Activated naive CD8-positive, alpha-beta T cell treated with anti-CD3 and anti-CD28 coated beads for 36 hours (primary cell): Measurements from ENCODE around the gene HCRTR1. TPM values are rescaled to one million over a fixed set of nuclear protein-coding genes. Genes with fewer than 3 reads are reported as not detected.
"Not testable (repeated sequence)": the region's sequence is repeated elsewhere in the genome, so short reads cannot be mapped to it uniquely, and the experiment has no call there.

Experiments used
- DNase-seq: peaks from one replicate; pipeline ENCODE4 v3.0.0; 2021
- H3K27ac Mint-ChIP-seq: one replicate; pipeline ENCODE4 v1.8.0; 2022; ENCODE audit warnings: mild to moderate bottlenecking, moderate library complexity, mixed read lengths
- H3K27me3 Mint-ChIP-seq: one replicate; pipeline ENCODE4 v1.8.0; 2022; ENCODE audit warnings: mild to moderate bottlenecking, mixed read lengths
- H3K36me3 Mint-ChIP-seq: one replicate; pipeline ENCODE4 v1.8.0; 2021; ENCODE audit warnings: mild to moderate bottlenecking, mixed read lengths
- H3K4me1 Mint-ChIP-seq: one replicate; pipeline ENCODE4 v1.8.0; 2021; ENCODE audit warnings: mixed read lengths
- H3K4me3 Mint-ChIP-seq: one replicate; pipeline ENCODE4 v1.8.0; 2022; ENCODE audit warnings: mild to moderate bottlenecking, moderate library complexity, mixed read lengths
- H3K9me3 Mint-ChIP-seq: one replicate; pipeline ENCODE4 v1.8.0; 2022; ENCODE audit warnings: mixed read lengths
- total RNA-seq, 2 experiments: library from RNA; stranded (reverse); gene quantifications; one replicate each; pipeline ENCODE4 v1.2.3, GENCODE V29; 2021

HCRTR1 gene
- total RNA-seq, 2 experiments from 2014 or later = not detected

GRCh38 chr1:31587328-31587699 is 30.2 kb upstream of the HCRTR1 start:
- H3K9me3 Mint-ChIP-seq, H3K36me3 Mint-ChIP-seq, H3K27ac Mint-ChIP-seq, H3K4me1 Mint-ChIP-seq, DNase-seq, H3K4me3 Mint-ChIP-seq: not testable (repeated sequence)
- H3K27me3 Mint-ChIP-seq = peaks cover 32% of the 10 kb centered on the region

GRCh38 chr1:31587720-31588423 is 29.6 kb upstream of the HCRTR1 start:
- Mint-ChIP-seq H3K9me3 (no peaks in the 10 kb centered on the region), H3K4me3 (no peak overlapping the region), H3K36me3 (no peaks in the 10 kb centered on the region), H3K27ac (no peak overlapping the region), H3K4me1 (no peaks in the 10 kb centered on the region), H3K27me3 (peaks cover 32% of the 10 kb centered on the region)
- peak; percentile 52 for DNase-seq

- DNase-seq = no peak
- H3K27me3 Mint-ChIP-seq = peaks cover 32% of the 10 kb centered on the region
- H3K27ac Mint-ChIP-seq = no peak overlapping the region
- H3K9me3 Mint-ChIP-seq = no peaks in the 10 kb centered on the region
- H3K4me1 Mint-ChIP-seq = no peaks in the 10 kb centered on the region
- no peak overlapping the region for H3K4me3 Mint-ChIP-seq
- no peaks in the 10 kb centered on the region for H3K36me3 Mint-ChIP-seq
Observed at GRCh38 chr1:31588751-31589515, 28.6 kb upstream of the HCRTR1 start.

- no peak overlapping the region for H3K4me3 Mint-ChIP-seq
- no peaks in the 10 kb centered on the region for H3K9me3 Mint-ChIP-seq
- H3K27ac Mint-ChIP-seq = no peak overlapping the region
- H3K4me1 Mint-ChIP-seq = no peaks in the 10 kb centered on the region
- DNase-seq = no peak
- no peaks in the 10 kb centered on the region for H3K36me3 Mint-ChIP-seq
- peaks cover 29% of the 10 kb centered on the region for H3K27me3 Mint-ChIP-seq
Observed at GRCh38 chr1:31591425-31592093, 25.9 kb upstream of the HCRTR1 start.

GRCh38 chr1:31592132-31592531 is 25.4 kb upstream of the HCRTR1 start:
- H3K4me3 Mint-ChIP-seq = no peak overlapping the region
- no peaks in the 10 kb centered on the region for H3K9me3 Mint-ChIP-seq
- no peak overlapping the region for H3K27ac Mint-ChIP-seq
- H3K36me3 Mint-ChIP-seq = no peaks in the 10 kb centered on the region
- no peaks in the 10 kb centered on the region for H3K4me1 Mint-ChIP-seq
- H3K27me3 Mint-ChIP-seq = peaks cover 29% of the 10 kb centered on the region
- no peak for DNase-seq

GRCh38 chr1:31593136-31593665 is 24.3 kb upstream of the HCRTR1 start:
- Mint-ChIP-seq H3K27ac (no peak overlapping the region), H3K36me3 (no peaks in the 10 kb centered on the region), H3K4me3 (no peak overlapping the region), H3K9me3 (no peaks in the 10 kb centered on the region), H3K4me1 (no peaks in the 10 kb centered on the region), H3K27me3 (peaks cover 22% of the 10 kb centered on the region)
- DNase-seq = no peak

GRCh38 chr1:31593770-31594632 is 23.5 kb upstream of the HCRTR1 start:
- peak; percentile 72 for DNase-seq
- Mint-ChIP-seq H3K27me3 (peaks cover 20% of the 10 kb centered on the region), H3K9me3 (no peaks in the 10 kb centered on the region), H3K4me1 (no peaks in the 10 kb centered on the region), H3K27ac (no peak overlapping the region), H3K4me3 (no peak overlapping the region), H3K36me3 (no peaks in the 10 kb centered on the region)

- Mint-ChIP-seq H3K27ac (no peak overlapping the region), H3K9me3 (no peaks in the 10 kb centered on the region), H3K27me3 (peaks cover 8% of the 10 kb centered on the region), H3K36me3 (no peaks in the 10 kb centered on the region), H3K4me3 (no peak overlapping the region), H3K4me1 (no peaks in the 10 kb centered on the region)
- DNase-seq = no peak
Observed at GRCh38 chr1:31595836-31596736, 21.4 kb upstream of the HCRTR1 start.

GRCh38 chr1:31596737-31597097 is 20.8 kb upstream of the HCRTR1 start:
- DNase-seq = no peak
- no peak overlapping the region for H3K27ac Mint-ChIP-seq
- no peaks in the 10 kb centered on the region for H3K4me1 Mint-ChIP-seq
- H3K4me3 Mint-ChIP-seq = no peak overlapping the region
- peaks cover 3% of the 10 kb centered on the region for H3K27me3 Mint-ChIP-seq
- no peaks in the 10 kb centered on the region for H3K36me3 Mint-ChIP-seq
- H3K9me3 Mint-ChIP-seq = no peaks in the 10 kb centered on the region

GRCh38 chr1:31598980-31599379 is 18.5 kb upstream of the HCRTR1 start:
- Mint-ChIP-seq H3K4me3 (no peak overlapping the region), H3K9me3 (peaks cover 1% of the 10 kb centered on the region), H3K4me1 (no peaks in the 10 kb centered on the region), H3K36me3 (no peaks in the 10 kb centered on the region), H3K27me3 (peaks cover 8% of the 10 kb centered on the region), H3K27ac (no peak overlapping the region)
- no peak for DNase-seq

- H3K27ac Mint-ChIP-seq = no peak overlapping the region
- H3K4me3 Mint-ChIP-seq = no peak overlapping the region
- no peak for DNase-seq
- H3K27me3 Mint-ChIP-seq = peaks cover 8% of the 10 kb centered on the region
- H3K4me1 Mint-ChIP-seq = peaks cover under 1% of the 10 kb centered on the region
- peaks cover 1% of the 10 kb centered on the region for H3K9me3 Mint-ChIP-seq
- H3K36me3 Mint-ChIP-seq = no peaks in the 10 kb centered on the region
Observed at GRCh38 chr1:31600641-31601040, 16.8 kb upstream of the HCRTR1 start.

- Mint-ChIP-seq H3K36me3 (no peaks in the 10 kb centered on the region), H3K9me3 (peaks cover 1% of the 10 kb centered on the region), H3K4me1 (peaks cover 10% of the 10 kb centered on the region), H3K27me3 (peaks cover 8% of the 10 kb centered on the region), H3K27ac (no peak overlapping the region), H3K4me3 (no peak overlapping the region)
- no peak for DNase-seq
Observed at GRCh38 chr1:31602081-31602480, 15.4 kb upstream of the HCRTR1 start.

- Mint-ChIP-seq H3K4me1 (peaks cover 10% of the 10 kb centered on the region), H3K27ac (no peak overlapping the region), H3K27me3 (peaks cover 10% of the 10 kb centered on the region), H3K4me3 (no peak overlapping the region), H3K9me3 (peaks cover 1% of the 10 kb centered on the region), H3K36me3 (no peaks in the 10 kb centered on the region)
- peak; percentile 53 for DNase-seq
Observed at GRCh38 chr1:31605908-31606427, 11.5 kb upstream of the HCRTR1 start.

- Mint-ChIP-seq H3K9me3 (peaks cover 1% of the 10 kb centered on the region), H3K27ac (no peak overlapping the region), H3K4me3 (no peak overlapping the region), H3K27me3 (peaks cover 10% of the 10 kb centered on the region), H3K36me3 (no peaks in the 10 kb centered on the region), H3K4me1 (peaks cover 10% of the 10 kb centered on the region)
- DNase-seq = no peak
Observed at GRCh38 chr1:31607360-31607759, 10.1 kb upstream of the HCRTR1 start.
